HG03039 (cell line): ENCODE results near the gene IGF2BP2.

Experiments
- ATAC-seq: cut with Tn5 transposase; IDR thresholded peaks from one replicate; pipeline ENCODE4 v1.9.1; 2021; ENCODE audit warnings: mild to moderate bottlenecking, moderate library complexity; ENCODE audit not compliant: unreplicated experiment

IGF2BP2 gene

DNA sequence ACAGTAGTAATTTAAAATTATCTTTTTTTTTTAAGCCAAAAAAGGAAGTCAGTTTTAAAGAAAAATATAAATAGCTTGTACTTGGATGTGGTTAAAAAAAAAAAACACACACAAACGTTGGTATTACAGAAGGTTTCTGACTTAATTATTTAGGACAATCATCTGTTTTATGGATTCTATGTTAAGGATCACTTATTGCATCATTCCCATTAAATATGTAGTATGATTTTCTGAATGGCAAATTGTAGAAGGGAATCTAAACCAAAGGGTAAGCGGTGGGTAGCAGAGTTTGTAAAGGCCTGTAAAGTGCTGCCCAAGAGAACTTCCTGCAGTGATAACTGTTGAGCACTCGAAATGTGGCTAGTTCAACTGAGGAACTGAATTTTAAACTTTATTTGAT is 230.8 kb downstream of the IGF2BP2 start:
- ATAC-seq: no peak
